HG03196 (cell line): Measurements from ENCODE around the gene MTMR12.
A peak's percentile ranks its signal among the peaks of the same experiment; 100 is the strongest.

Source experiments
- ATAC-seq: cut with Tn5 transposase; IDR thresholded peaks from one replicate; pipeline ENCODE4 v1.9.1; 2021; ENCODE audit not compliant: unreplicated experiment

Gene MTMR12

GRCh38 chr5:32277798-32278197 lies 34.9 kb downstream of the MTMR12 start:
- ATAC-seq: no peak

DNA sequence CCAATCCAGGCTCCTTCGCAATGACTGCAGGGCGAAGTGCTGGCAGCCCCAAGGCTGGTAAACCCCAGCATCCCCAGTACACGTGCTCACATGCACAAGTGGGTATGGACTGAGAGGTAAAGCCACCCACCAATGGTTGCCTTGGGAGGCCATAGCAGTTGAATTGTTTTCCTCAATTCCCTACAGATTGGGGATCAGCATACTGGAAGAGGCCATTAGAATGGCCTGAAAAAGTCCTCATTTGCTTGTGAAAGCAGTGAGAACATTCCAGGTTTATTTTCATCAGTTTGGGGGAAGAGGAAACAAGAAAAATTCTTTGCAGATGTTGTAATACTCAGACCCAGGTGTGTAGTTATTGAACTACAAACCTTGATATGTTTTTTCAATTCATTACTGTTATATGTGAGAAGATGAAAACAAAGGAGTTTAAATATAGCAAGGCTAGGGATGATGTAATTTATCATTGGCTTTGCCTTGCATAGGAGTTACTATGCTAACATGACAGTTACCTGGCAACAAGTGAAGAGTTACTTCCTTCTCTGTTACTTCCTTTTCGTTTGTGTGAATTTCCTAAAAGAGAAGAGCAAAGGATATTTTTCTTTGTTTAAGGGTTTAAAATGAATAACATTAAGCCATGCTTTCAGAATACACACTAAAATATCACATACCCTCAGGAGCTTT lies 36.4 kb downstream of the MTMR12 start:
- ATAC-seq: no peak

- ATAC-seq: no peak
Measured at GRCh38 chr5:32275396-32275741, 37.4 kb downstream of the MTMR12 start.

GRCh38 chr5:32274548-32275395 lies 38.0 kb downstream of the MTMR12 start:
- ATAC-seq: no peak

DNA sequence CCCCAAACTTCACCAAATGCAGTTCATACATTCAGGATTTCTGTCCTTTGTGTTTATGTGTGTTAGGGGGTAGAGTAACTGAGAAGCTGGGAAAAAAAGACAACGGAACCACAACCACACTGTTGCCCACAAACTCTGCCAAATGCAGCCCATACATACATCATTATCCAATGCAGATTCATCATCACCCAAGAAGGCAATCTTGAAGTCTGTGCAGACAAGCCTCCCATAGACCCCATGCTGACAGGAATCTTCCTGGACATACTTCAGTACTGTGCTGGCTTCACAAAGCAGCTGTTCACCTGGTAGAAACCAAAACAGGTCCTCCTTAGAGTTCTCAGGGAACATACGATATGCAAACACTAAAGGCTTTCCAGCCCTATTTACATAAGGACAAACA lies 38.9 kb downstream of the MTMR12 start:
- no peak for ATAC-seq

DNA sequence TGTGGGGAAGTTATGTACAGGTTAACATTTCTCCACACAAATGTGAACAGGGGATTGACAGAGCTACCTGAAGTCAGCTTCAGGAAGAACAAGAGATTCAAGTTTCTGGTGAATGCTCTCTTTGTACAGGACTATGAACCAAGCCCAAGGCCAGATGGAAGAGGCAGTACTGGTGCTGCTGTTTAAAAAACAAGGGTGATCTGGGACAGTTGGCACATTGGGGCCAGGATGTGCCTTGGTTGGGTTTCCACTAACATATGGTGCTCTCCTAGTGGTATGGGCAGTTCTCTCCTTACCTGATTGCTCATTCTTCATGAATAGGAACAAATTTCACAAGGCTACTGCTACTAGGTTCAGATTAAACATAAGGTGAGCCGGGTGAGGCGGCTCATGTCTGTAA lies 40.0 kb downstream of the MTMR12 start:
- ATAC-seq: no peak

DNA sequence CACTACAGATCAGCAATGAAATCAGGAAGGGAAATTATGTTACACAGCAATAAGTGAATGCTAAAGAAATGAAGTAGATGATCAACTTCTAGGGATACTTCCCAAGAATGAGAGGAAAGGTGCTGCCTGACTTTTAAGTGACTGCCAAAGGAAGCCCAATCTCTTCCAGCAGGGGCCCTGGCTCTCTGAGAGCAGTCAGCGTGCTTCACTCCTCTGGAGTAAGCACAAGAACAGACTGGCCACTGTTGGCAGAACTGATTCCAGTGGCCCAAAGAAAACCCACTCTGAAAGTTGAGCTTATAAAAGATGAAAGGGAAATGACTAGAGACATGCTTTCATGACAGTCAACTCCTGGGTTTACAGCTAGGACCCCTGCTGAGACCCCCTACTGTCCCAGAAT lies 41.8 kb downstream of the MTMR12 start:
- no peak for ATAC-seq

GRCh38 chr5:32270178-32270577 lies 42.6 kb downstream of the MTMR12 start:
- no peak for ATAC-seq

GRCh38 chr5:32265902-32266301 lies 46.8 kb downstream of the MTMR12 start:
- ATAC-seq: no peak

- ATAC-seq: no peak
Measured at GRCh38 chr5:32264957-32265572, 47.7 kb downstream of the MTMR12 start.

GRCh38 chr5:32263684-32264083 lies 49.1 kb downstream of the MTMR12 start:
- ATAC-seq: no peak

GRCh38 chr5:32261198-32261597 lies 51.5 kb downstream of the MTMR12 start:
- ATAC-seq: peak; percentile 77

DNA sequence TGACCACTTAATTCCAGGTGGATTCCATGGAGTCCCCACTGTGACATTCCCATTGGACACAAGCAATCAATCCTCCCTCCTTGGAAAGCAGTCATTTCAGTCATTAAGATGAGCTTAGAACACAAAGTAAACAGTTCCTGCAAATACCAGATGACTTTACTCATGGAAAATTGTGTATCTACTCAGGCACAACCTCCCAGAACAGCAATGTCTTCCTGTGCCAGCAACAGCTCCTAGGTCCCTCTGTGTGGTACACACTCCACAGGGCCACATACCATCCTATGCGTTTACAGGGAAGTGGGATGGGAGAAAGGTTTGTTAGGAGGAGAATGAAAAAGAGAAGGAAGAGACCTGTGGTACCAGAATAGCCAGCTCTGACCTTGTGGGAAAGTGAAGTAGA lies 53.7 kb downstream of the MTMR12 start:
- ATAC-seq: no peak

GRCh38 chr5:32258424-32258823 lies 54.3 kb downstream of the MTMR12 start:
- ATAC-seq: no peak

- ATAC-seq: no peak
Measured at GRCh38 chr5:32255540-32255900, 57.2 kb downstream of the MTMR12 start.

GRCh38 chr5:32254881-32255539 lies 57.7 kb downstream of the MTMR12 start:
- no peak for ATAC-seq

DNA sequence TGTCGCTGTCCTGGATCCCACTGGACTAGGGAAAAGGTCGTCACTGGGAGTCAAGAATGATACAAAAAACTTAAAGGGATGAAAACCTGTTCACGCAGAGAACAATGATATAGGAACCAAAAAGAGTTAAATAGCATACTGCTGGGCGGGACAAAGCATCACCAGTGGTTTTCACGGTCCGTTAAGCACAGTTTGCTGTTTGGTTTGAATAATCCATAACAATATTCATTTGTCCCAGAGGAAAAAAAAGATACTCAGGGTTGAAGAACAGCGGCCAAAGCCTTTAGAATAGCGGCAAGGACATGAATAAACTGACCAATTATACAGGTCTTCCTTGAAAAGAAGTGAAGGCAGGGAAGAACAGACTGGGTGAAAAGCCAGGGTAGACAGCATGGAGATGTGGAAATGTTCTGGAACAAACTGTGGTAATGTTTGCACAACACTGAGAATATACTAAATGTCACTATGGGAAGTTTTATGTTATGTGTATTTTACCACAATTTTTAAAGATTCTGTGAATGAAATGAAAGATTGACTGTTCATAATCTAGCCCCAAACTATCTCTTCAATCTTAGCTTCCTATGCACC lies 60.8 kb downstream of the MTMR12 start:
- no peak for ATAC-seq

GRCh38 chr5:32249668-32250067 lies 63.1 kb downstream of the MTMR12 start:
- ATAC-seq: no peak

GRCh38 chr5:32245742-32246141 lies 67.0 kb downstream of the MTMR12 start:
- ATAC-seq: no peak

- no peak for ATAC-seq
Measured at GRCh38 chr5:32244017-32244416, 68.7 kb downstream of the MTMR12 start.

GRCh38 chr5:32241034-32241783 lies 71.5 kb downstream of the MTMR12 start:
- no peak for ATAC-seq
